Activated CD4-positive, alpha-beta memory T cell treated with anti-CD3 and anti-CD28 coated beads, Interleukin-2, amount 10 ng/mL, durations not matched to agents 7 days and 5 days (primary cell): ENCODE measurements around the gene LMO7. TPM values are rescaled to one million over a fixed set of nuclear protein-coding genes. Genes with fewer than 3 reads are reported as not detected.

Source experiments
- CTCF ChIA-PET: fragments of 350-600 bp; sonication (Branson Sonifier 250); formaldehyde crosslinking; loops from one replicate; lab custom pipeline; 2021; ENCODE audit warnings: antibody characterized with exemption, inconsistent platforms; lab: Charles Lee
- POLR2A ChIA-PET: fragments of 350-600 bp; sonication (Branson Sonifier 250); formaldehyde crosslinking; loops from one replicate; lab custom pipeline; 2021; ENCODE audit warnings: antibody characterized with exemption; lab: Charles Lee
- DNase-seq: peaks from one replicate; pipeline ENCODE4 v3.0.0-alpha.2; 2020
- H3K27ac Mint-ChIP-seq: one replicate; pipeline ENCODE4 v1.8.0; 2021; ENCODE audit warnings: mild to moderate bottlenecking, mixed read lengths
- H3K27me3 Mint-ChIP-seq: one replicate; pipeline ENCODE4 v1.8.0; 2021; ENCODE audit warnings: mixed read lengths
- H3K36me3 Mint-ChIP-seq: one replicate; pipeline ENCODE4 v1.8.0; 2021; ENCODE audit warnings: low read depth, mixed read lengths
- H3K4me1 Mint-ChIP-seq: one replicate; pipeline ENCODE4 v1.8.0; 2021; ENCODE audit warnings: mixed read lengths
- H3K4me3 Mint-ChIP-seq: one replicate; pipeline ENCODE4 v1.8.0; 2021; ENCODE audit warnings: mild to moderate bottlenecking, mixed read lengths
- H3K9me3 Mint-ChIP-seq: one replicate; pipeline ENCODE4 v1.8.0; 2021; ENCODE audit warnings: mixed read lengths
- total RNA-seq, 2 experiments: library from RNA; stranded (reverse); gene quantifications; one replicate each; pipeline ENCODE4 v1.2.3, GENCODE V29; 2021

Gene LMO7
- total RNA-seq, 2 experiments from 2014 or later = 11.4 to 12.9 TPM

- ChIA-PET POLR2A (no interaction called here), CTCF (interaction anchor here (0.9 to 4.3 kb wide), 2 partner anchors 9 to 172 kb away, joined by 3 to 38 read pairs; no protein-coding TSS in a partner anchor)
- Mint-ChIP-seq H3K4me1 (peaks cover 15% of the 10 kb centered on the region), H3K27ac (no peak overlapping the region), H3K36me3 (no peaks in the 10 kb centered on the region), H3K27me3 (peaks cover 9% of the 10 kb centered on the region), H3K4me3 (no peak overlapping the region), H3K9me3 (no peaks in the 10 kb centered on the region)
- no peak for DNase-seq
These were observed 231.4 kb downstream of the LMO7 start for GRCh38 chr13:75867379-75868117.

DNA sequence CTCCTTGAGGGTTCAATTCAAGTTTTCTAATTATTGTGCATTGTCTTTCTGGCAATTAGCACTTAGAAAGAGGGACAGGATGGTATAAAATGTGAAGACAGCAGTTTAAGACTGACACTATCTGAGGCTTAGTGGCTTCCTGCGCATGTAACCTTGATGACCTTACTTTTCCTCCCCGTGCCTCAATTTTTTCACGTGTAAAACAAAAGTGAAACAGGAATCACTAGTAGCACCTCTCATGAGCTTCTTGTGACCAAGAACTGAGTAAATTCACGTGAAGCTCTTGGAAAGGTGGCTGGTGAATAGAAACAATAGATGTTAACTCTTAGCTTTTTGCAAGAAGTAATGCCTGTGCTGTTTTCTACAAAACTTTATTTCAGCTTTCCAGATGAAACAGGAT lies 233.9 kb downstream of the LMO7 start:
- POLR2A ChIA-PET = no interaction called here
- Mint-ChIP-seq H3K27me3 (peaks cover 9% of the 10 kb centered on the region), H3K4me3 (peak overlapping the region; percentile 52), H3K9me3 (no peaks in the 10 kb centered on the region), H3K27ac (peak overlapping the region; percentile 71), H3K36me3 (no peaks in the 10 kb centered on the region), H3K4me1 (peaks cover 18% of the 10 kb centered on the region)
- DNase-seq = peak; percentile 37
- CTCF ChIA-PET = interaction anchor here (0.7 to 4.3 kb wide), 19 partner anchors 8 to 1034 kb away, joined by 3 to 38 read pairs (median 4); no protein-coding TSS in a partner anchor

DNA sequence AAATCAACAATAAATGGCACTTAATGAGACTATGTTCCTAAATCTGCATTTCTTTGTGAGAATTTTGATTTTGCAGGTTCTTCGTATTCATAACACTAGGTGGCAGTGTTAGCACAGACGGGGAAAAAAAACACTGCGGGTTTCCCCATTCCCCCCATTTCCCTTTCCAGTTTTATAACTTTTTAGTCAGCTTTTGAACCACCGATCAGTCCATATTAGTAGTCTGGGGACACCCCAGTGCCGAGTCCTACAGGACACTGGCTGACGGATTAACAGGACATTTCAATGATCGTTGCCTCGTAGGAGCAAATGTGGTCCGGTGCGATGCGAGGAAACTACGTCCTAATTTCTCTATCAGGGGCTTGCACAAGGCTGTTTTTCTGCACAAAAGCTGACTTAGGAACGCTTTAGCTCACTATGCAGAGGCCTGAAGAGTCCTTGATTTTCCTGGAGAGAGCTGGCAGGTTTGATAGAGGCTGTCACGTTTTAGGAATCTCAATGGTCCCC lies 234.3 kb downstream of the LMO7 start:
- POLR2A ChIA-PET = no interaction called here
- H3K9me3 Mint-ChIP-seq = no peaks in the 10 kb centered on the region
- peaks cover 22% of the 10 kb centered on the region for H3K4me1 Mint-ChIP-seq
- H3K27ac Mint-ChIP-seq = peak overlapping the region; percentile 71
- H3K36me3 Mint-ChIP-seq = no peaks in the 10 kb centered on the region
- peak overlapping the region; percentile 52 for H3K4me3 Mint-ChIP-seq
- DNase-seq = peak; percentile 17
- peaks cover 9% of the 10 kb centered on the region for H3K27me3 Mint-ChIP-seq
- CTCF ChIA-PET = interaction anchor here (0.7 to 4.3 kb wide), 18 partner anchors 9 to 1033 kb away, joined by 3 to 38 read pairs (median 4); no protein-coding TSS in a partner anchor

DNA sequence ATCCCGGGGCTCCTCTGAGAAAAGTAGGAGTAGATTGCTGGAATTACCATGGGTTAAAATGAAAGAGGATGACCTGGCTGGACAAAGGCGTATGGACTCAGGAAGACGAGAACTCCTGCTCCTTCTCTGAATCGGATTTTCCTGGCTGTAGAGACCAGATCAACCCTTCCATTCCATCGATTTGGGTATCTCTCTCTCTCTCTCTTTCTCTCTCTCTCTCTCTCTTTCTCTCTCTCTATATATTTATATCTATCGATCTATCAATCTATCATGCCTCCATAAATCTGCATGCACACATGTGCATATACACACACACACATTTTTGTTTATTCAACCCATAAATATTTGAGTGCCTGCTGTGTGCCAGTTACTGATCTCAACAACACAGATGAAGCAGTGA lies 234.9 kb downstream of the LMO7 start:
- H3K4me3 Mint-ChIP-seq = no peak overlapping the region
- CTCF ChIA-PET = interaction anchor here (0.7 to 4.3 kb wide), 11 partner anchors 10 to 1222 kb away, joined by 3 to 38 read pairs (median 5); no protein-coding TSS in a partner anchor
- peaks cover 9% of the 10 kb centered on the region for H3K27me3 Mint-ChIP-seq
- peaks cover 27% of the 10 kb centered on the region for H3K4me1 Mint-ChIP-seq
- no peaks in the 10 kb centered on the region for H3K36me3 Mint-ChIP-seq
- no peak for DNase-seq
- H3K27ac Mint-ChIP-seq = no peak overlapping the region
- H3K9me3 Mint-ChIP-seq = no peaks in the 10 kb centered on the region
- POLR2A ChIA-PET = no interaction called here

- no peak for DNase-seq
- Mint-ChIP-seq H3K27ac (no peak overlapping the region), H3K4me3 (no peak overlapping the region), H3K36me3 (no peaks in the 10 kb centered on the region), H3K9me3 (no peaks in the 10 kb centered on the region), H3K4me1 (peaks cover 30% of the 10 kb centered on the region), H3K27me3 (peaks cover 3% of the 10 kb centered on the region)
- ChIA-PET CTCF (interaction anchor here (1.4 to 2.6 kb wide), 3 partner anchors 144 to 198 kb away, joined by 4 to 19 read pairs (median 4); no protein-coding TSS in a partner anchor), POLR2A (no interaction called here)
These were observed 236.8 kb downstream of the LMO7 start for GRCh38 chr13:75872980-75873379.

GRCh38 chr13:75873494-75873893 lies 237.4 kb downstream of the LMO7 start:
- CTCF ChIA-PET = interaction anchor here (0.6 to 3.9 kb wide), 5 partner anchors 134 to 600 kb away, joined by 3 to 36 read pairs (median 4); no protein-coding TSS in a partner anchor
- H3K4me1 Mint-ChIP-seq = peaks cover 30% of the 10 kb centered on the region

DNA sequence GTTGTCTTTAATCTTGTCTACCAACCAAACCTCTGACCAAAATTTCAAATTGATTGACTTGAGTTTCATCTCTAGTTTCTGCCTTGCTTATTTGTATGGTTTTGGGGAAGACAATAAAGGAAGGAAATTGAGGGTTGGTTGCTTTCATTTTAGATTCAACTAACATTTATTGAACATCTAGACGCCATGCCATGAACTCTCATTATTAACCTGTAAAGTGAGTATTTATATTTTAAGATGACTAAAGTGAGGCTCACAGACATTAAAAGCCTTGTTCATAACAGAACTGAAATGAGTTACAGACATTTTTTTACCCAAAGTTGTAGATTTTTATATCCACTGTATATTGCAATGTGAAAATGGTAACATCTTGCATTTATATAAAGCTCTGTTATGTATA lies 239.3 kb downstream of the LMO7 start:
- ChIA-PET CTCF (interaction anchor here (1.0 to 3.9 kb wide), 14 partner anchors 7 to 1105 kb away, joined by 3 to 36 read pairs (median 5); no protein-coding TSS in a partner anchor), POLR2A (no interaction called here)
- H3K4me3 Mint-ChIP-seq = no peak overlapping the region
- H3K9me3 Mint-ChIP-seq = no peaks in the 10 kb centered on the region
- peaks cover 20% of the 10 kb centered on the region for H3K4me1 Mint-ChIP-seq
- peaks cover 3% of the 10 kb centered on the region for H3K27me3 Mint-ChIP-seq
- no peak overlapping the region for H3K27ac Mint-ChIP-seq
- no peak for DNase-seq
- no peaks in the 10 kb centered on the region for H3K36me3 Mint-ChIP-seq

More at GRCh38 chr13:75873494-75873893, 237.4 kb downstream of the LMO7 start:
- no peaks in the 10 kb centered on the region for H3K9me3 Mint-ChIP-seq
- no peak overlapping the region for H3K27ac Mint-ChIP-seq
- no peaks in the 10 kb centered on the region for H3K36me3 Mint-ChIP-seq
- peaks cover 3% of the 10 kb centered on the region for H3K27me3 Mint-ChIP-seq
- DNase-seq = no peak
- no peak overlapping the region for H3K4me3 Mint-ChIP-seq
- POLR2A ChIA-PET = no interaction called here

DNA sequence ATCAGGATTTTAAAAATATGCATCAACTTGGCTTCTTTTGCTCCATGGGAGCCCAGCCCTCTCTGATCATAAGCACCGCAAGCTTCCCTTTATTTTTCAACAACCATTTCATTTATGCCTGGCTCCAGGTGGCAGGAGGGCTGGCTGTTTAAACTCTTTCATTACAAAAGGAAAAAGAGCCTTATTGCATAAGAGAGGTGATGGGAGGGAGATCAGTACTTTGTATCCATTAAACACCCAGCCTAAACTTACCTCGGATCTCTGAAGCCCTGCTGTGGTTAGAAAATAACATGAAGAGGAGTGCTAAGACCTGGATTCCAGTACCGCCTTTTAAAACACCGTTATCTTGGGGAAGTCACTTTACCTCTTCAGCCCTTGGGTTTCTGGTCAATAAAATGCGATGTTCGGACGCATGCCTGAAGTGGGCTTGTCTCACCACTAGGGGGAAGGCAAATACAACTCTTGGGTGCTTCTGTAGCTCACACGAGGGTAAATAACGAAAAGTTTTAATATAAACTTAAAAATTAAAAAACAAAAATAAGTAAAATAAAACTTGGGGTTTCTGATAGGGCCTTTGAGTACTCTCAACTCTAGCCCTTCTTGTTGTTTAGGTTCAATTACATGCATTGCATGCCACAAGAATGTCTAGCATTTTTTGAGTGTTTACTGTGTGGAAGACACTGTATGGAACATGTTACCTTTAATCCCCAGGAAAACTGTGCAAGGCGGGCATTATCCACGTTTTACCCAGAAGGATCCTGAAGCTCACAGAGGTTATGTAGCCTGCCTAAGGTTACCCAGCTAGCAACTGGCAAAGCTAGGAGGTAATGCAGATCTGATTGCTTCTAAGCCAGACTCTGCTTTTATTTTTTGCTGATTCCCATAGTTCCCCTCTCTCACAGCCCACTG lies 240.3 kb downstream of the LMO7 start:
- ChIA-PET CTCF (interaction anchor here (0.6 to 3.9 kb wide), 21 partner anchors 8 to 1104 kb away, joined by 3 to 36 read pairs (median 4); no protein-coding TSS in a partner anchor), POLR2A (no interaction called here)
- Mint-ChIP-seq H3K27ac (no peak overlapping the region), H3K4me1 (peaks cover 15% of the 10 kb centered on the region), H3K36me3 (no peaks in the 10 kb centered on the region), H3K27me3 (peaks cover 7% of the 10 kb centered on the region), H3K4me3 (peak overlapping the region; percentile 14), H3K9me3 (no peaks in the 10 kb centered on the region)
- peak; percentile 62 for DNase-seq

DNA sequence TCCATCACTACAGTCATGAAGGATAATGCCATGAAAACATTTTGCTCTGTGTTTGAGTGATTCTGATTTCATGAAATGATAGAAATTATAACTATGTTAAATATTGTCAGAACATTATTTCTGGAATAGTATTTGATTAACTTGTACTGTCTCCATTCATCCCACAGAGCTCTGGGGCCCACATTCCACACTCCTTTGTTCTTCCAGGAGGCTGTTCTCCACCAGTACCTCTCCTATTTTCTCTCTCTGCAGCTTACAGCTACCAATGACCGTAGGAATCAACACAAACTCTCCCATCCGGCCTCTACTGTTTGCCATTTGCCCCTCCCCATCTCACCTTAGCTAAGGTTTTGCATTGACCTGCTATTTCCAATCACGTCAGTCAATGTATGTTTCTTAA lies 240.9 kb downstream of the LMO7 start:
- Mint-ChIP-seq H3K4me1 (peaks cover 15% of the 10 kb centered on the region), H3K27ac (no peak overlapping the region), H3K36me3 (no peaks in the 10 kb centered on the region), H3K27me3 (peaks cover 4% of the 10 kb centered on the region), H3K9me3 (no peaks in the 10 kb centered on the region), H3K4me3 (no peak overlapping the region)
- DNase-seq = no peak
- CTCF ChIA-PET = interaction anchor here (0.6 to 3.9 kb wide), 20 partner anchors 8 to 1032 kb away, joined by 3 to 36 read pairs (median 4); no protein-coding TSS in a partner anchor
- POLR2A ChIA-PET = no interaction called here

- Mint-ChIP-seq H3K9me3 (no peaks in the 10 kb centered on the region), H3K36me3 (no peaks in the 10 kb centered on the region), H3K4me1 (peaks cover 15% of the 10 kb centered on the region), H3K27me3 (peaks cover 4% of the 10 kb centered on the region), H3K4me3 (no peak overlapping the region), H3K27ac (no peak overlapping the region)
- no peak for DNase-seq
- CTCF ChIA-PET = no interaction called here
- POLR2A ChIA-PET = no interaction called here
These were observed 243.5 kb downstream of the LMO7 start for GRCh38 chr13:75879656-75880055.

DNA sequence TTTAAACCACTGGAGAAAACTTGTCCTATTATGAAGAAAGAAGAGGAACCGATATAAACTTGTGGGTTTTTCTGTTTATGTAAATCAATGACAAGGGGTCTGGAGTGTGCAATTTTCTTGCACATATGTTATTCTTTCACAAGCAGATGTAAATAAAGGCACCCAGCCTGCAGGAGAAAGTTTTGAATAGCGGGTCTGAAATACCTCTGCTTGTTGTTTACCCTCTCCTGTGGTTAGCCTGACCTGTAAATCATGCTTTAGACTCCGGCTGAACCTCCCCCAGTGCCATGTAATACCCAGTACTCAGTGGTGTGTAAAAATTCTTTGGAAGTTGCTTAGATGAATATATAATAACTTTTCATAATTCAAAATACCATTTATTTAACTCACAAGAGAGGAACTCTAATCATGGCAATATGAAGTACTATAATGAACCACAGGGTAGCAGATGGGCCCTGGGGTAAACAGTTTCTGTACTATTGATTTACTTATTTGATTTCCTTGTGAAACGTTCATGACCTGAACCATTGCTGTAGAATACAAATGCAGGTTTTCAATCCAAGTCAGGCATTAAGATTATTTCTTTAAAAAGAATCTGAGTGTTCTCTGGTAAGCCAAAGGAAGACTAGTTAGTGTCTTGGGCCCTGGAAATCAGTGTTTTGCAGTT lies 245.1 kb downstream of the LMO7 start:
- H3K27me3 Mint-ChIP-seq = peaks cover 7% of the 10 kb centered on the region
- H3K36me3 Mint-ChIP-seq = no peaks in the 10 kb centered on the region
- peaks cover 2% of the 10 kb centered on the region for H3K4me1 Mint-ChIP-seq
- POLR2A ChIA-PET = no interaction called here
- DNase-seq = no peak
- no peak overlapping the region for H3K4me3 Mint-ChIP-seq
- no peak overlapping the region for H3K27ac Mint-ChIP-seq
- CTCF ChIA-PET = no interaction called here
- no peaks in the 10 kb centered on the region for H3K9me3 Mint-ChIP-seq

DNA sequence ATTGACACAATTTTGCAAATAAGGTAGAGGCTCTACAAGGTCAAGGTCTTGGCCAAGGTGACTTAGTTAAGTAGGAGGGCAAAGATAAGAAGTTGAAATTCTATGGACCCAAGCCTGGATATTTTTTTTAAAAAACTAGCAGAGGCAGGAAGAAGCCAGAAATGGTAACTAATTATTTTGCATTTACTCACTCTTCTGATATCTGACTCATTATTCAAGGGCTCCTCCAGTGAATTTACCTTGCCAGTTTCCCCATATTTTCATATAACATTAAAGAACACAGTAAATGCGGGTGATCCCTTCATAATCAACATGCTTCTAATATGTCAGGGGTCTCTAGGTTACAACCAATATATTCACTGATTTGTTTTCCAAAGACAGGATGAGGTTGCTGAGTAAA lies 246.1 kb downstream of the LMO7 start:
- Mint-ChIP-seq H3K36me3 (no peaks in the 10 kb centered on the region), H3K27me3 (peaks cover 10% of the 10 kb centered on the region), H3K4me1 (no peaks in the 10 kb centered on the region), H3K27ac (no peak overlapping the region), H3K4me3 (no peak overlapping the region), H3K9me3 (no peaks in the 10 kb centered on the region)
- DNase-seq = no peak
- POLR2A ChIA-PET = no interaction called here
- CTCF ChIA-PET = interaction anchor here (1.1 kb wide), 1 partner anchor 186 kb away, joined by 5 read pairs; no protein-coding TSS in a partner anchor
